Neural progenitor cell (in vitro differentiated cells): ENCODE measurements around the gene GSE1.

Source experiments
- CTCF ChIP-seq: fragments of 200-600 bp; sonication (generic); IDR thresholded peaks from 2 replicates; pipeline ENCODE4 v1.5.1; 2017; ENCODE audit warnings: antibody characterized with exemption, mild to moderate bottlenecking
- EZH2 ChIP-seq: fragments of 200-600 bp; sonication (generic); IDR thresholded peaks from 2 replicates; pipeline ENCODE4 v1.6.1; 2017; ENCODE audit warnings: antibody characterized with exemption, mild to moderate bottlenecking, moderate library complexity
- EZH2phosphoT487 ChIP-seq: fragments of 200-600 bp; sonication (generic); IDR thresholded peaks from 2 replicates; pipeline ENCODE4 v1.6.1; 2017; ENCODE audit warnings: antibody characterized with exemption

- no peak for TF ChIP-seq CTCF
- no peak for TF ChIP-seq EZH2
- no peak for TF ChIP-seq EZH2phosphoT487
These were observed 24.1 kb downstream of the GSE1 start for GRCh38 chr16:85637061-85637807.
